Measurements from ENCODE around the gene SH3GL2.
A peak's percentile ranks its signal among the peaks of the same experiment; 100 is the strongest.

The SH3GL2 gene

GRCh38 chr9:17611917-17612316 is 33.1 kb downstream of the SH3GL2 start:
- no peak for DNase-seq

GRCh38 chr9:17613758-17614157 is 34.9 kb downstream of the SH3GL2 start:
- DNase-seq: no peak

- DNase-seq: no peak
Observed at GRCh38 chr9:17614250-17614649, 35.4 kb downstream of the SH3GL2 start.

- DNase-seq: no peak
Observed at GRCh38 chr9:17614903-17615302, 36.0 kb downstream of the SH3GL2 start.

- DNase-seq: no peak
Observed at GRCh38 chr9:17622141-17622540, 43.3 kb downstream of the SH3GL2 start.

- no peak for DNase-seq
Observed at GRCh38 chr9:17622749-17623148, 43.9 kb downstream of the SH3GL2 start.

GRCh38 chr9:17623965-17624364 is 45.1 kb downstream of the SH3GL2 start:
- DNase-seq: no peak

GRCh38 chr9:17624571-17624970 is 45.7 kb downstream of the SH3GL2 start:
- DNase-seq: no peak

GRCh38 chr9:17625644-17626388 is 47.0 kb downstream of the SH3GL2 start:
- no peak for DNase-seq

GRCh38 chr9:17627641-17628040 is 48.8 kb downstream of the SH3GL2 start:
- DNase-seq: no peak

GRCh38 chr9:17628624-17629023 is 49.8 kb downstream of the SH3GL2 start:
- DNase-seq: no peak

- no peak for DNase-seq
Observed at GRCh38 chr9:17630531-17630949, 51.7 kb downstream of the SH3GL2 start.

- DNase-seq: no peak
Observed at GRCh38 chr9:17631396-17631795, 52.5 kb downstream of the SH3GL2 start.

GRCh38 chr9:17632994-17633393 is 54.1 kb downstream of the SH3GL2 start:
- no peak for DNase-seq

- no peak for DNase-seq
Observed at GRCh38 chr9:17635115-17635890, 56.4 kb downstream of the SH3GL2 start.

- DNase-seq: no peak
Observed at GRCh38 chr9:17636349-17636748, 57.5 kb downstream of the SH3GL2 start.

GRCh38 chr9:17636821-17637220 is 58.0 kb downstream of the SH3GL2 start:
- no peak for DNase-seq

- no peak for DNase-seq
Observed at GRCh38 chr9:17637229-17637628, 58.4 kb downstream of the SH3GL2 start.

GRCh38 chr9:17648516-17648915 is 69.7 kb downstream of the SH3GL2 start:
- DNase-seq: no peak

- DNase-seq: no peak
Observed at GRCh38 chr9:17651725-17652124, 72.9 kb downstream of the SH3GL2 start.

GRCh38 chr9:17653947-17654465 is 75.1 kb downstream of the SH3GL2 start:
- DNase-seq: no peak

- peak; percentile 17 to 33 for DNase-seq
Observed at GRCh38 chr9:17656889-17657288, 78.0 kb downstream of the SH3GL2 start.

- no peak for DNase-seq
Observed at GRCh38 chr9:17658237-17658636, 79.4 kb downstream of the SH3GL2 start.

GRCh38 chr9:17660158-17660557 is 81.3 kb downstream of the SH3GL2 start:
- DNase-seq: no peak

Data from NCI-H187 (cell line).